IPS DF 4.7 (cell line): ENCODE results near the gene TRMT2A.
"Not testable (repeated sequence)": the region's sequence is repeated elsewhere in the genome, so short reads cannot be mapped to it uniquely, and the experiment has no call there.

Source experiments
- DNase-seq: peaks from one replicate; pipeline ENCODE4 v3.0.0-alpha.2; 2013; ENCODE audit warnings: low spot score; ENCODE audit errors: extremely low read depth

Gene TRMT2A

GRCh38 chr22:20088263-20088648, 28.8 kb downstream of the TRMT2A start:
- DNase-seq: no peak

- no peak for DNase-seq
Measured at GRCh38 chr22:20087319-20088262, 29.4 kb downstream of the TRMT2A start.

GRCh38 chr22:20086763-20087162, 30.3 kb downstream of the TRMT2A start:
- DNase-seq: no peak

- no peak for DNase-seq
Measured at GRCh38 chr22:20086101-20086599, 30.9 kb downstream of the TRMT2A start.

GRCh38 chr22:20085651-20086050, 31.4 kb downstream of the TRMT2A start:
- no peak for DNase-seq

- no peak for DNase-seq
Measured at GRCh38 chr22:20084547-20085413, 32.2 kb downstream of the TRMT2A start.

GRCh38 chr22:20083891-20084546, 33.0 kb downstream of the TRMT2A start:
- no peak for DNase-seq

GRCh38 chr22:20083157-20083890, 33.7 kb downstream of the TRMT2A start:
- no peak for DNase-seq

- DNase-seq: no peak
Measured at GRCh38 chr22:20080776-20081654, 36.0 kb downstream of the TRMT2A start.

- DNase-seq: no peak
Measured at GRCh38 chr22:20080445-20080775, 36.6 kb downstream of the TRMT2A start.

- DNase-seq: peak; percentile 53
Measured at GRCh38 chr22:20079745-20080444, 37.1 kb downstream of the TRMT2A start, which contains the start of gene DGCR8. Gene DGCR8 (plus strand): TSS chr22:20080241. CDS start chr22:20085964, 5,723 bp downstream.

- DNase-seq: no peak
Measured at GRCh38 chr22:20076627-20077172, 40.3 kb downstream of the TRMT2A start.

GRCh38 chr22:20071524-20071972, 45.5 kb downstream of the TRMT2A start:
- no peak for DNase-seq

GRCh38 chr22:20069331-20070042, 47.5 kb downstream of the TRMT2A start:
- no peak for DNase-seq

GRCh38 chr22:20068640-20069039, 48.4 kb downstream of the TRMT2A start:
- DNase-seq: no peak

- DNase-seq: not testable (repeated sequence)
Measured at GRCh38 chr22:20067384-20067682, 49.7 kb downstream of the TRMT2A start.

GRCh38 chr22:20066617-20067383, 50.2 kb downstream of the TRMT2A start:
- DNase-seq: no peak
